ENCODE data around the gene TROAP.
"Not testable (repeated sequence)": the region's sequence is repeated elsewhere in the genome, so short reads cannot be mapped to it uniquely, and the experiment has no call there.

Gene TROAP

GRCh38 chr12:49322708-49323523, at the start of gene TROAP:
TSS of gene TROAP (plus strand) at chr12:49323255. CDS start at chr12:49323609, 354 bp downstream.
- peak; percentile 100 for DNase-seq (ENCODE audit: low spot score)

GRCh38 chr12:49273726-49274395, 49.2 kb upstream of the TROAP start:
- no peak for DNase-seq (ENCODE audit: low spot score)

- DNase-seq (ENCODE audit: low spot score) = no peak
These were observed 48.5 kb upstream of the TROAP start for GRCh38 chr12:49274396-49275069.

- DNase-seq (ENCODE audit: low spot score) = no peak
These were observed 46.5 kb upstream of the TROAP start for GRCh38 chr12:49276304-49277290.

- DNase-seq (ENCODE audit: low spot score) = no peak
These were observed 45.6 kb upstream of the TROAP start for GRCh38 chr12:49277466-49277865.

GRCh38 chr12:49279706-49280159, 43.3 kb upstream of the TROAP start:
- no peak for DNase-seq (ENCODE audit: low spot score)

GRCh38 chr12:49280545-49280944, 42.5 kb upstream of the TROAP start:
- DNase-seq (ENCODE audit: low spot score) = not testable (repeated sequence)

- DNase-seq (ENCODE audit: low spot score) = no peak
These were observed 40.8 kb upstream of the TROAP start for GRCh38 chr12:49282302-49282701.

- DNase-seq (ENCODE audit: low spot score) = not testable (repeated sequence)
These were observed 40.2 kb upstream of the TROAP start for GRCh38 chr12:49282740-49283375.

GRCh38 chr12:49283541-49284429, 39.3 kb upstream of the TROAP start:
- DNase-seq (ENCODE audit: low spot score) = no peak

GRCh38 chr12:49284672-49285071, 38.4 kb upstream of the TROAP start:
- DNase-seq (ENCODE audit: low spot score) = no peak

- no peak for DNase-seq (ENCODE audit: low spot score)
These were observed 35.2 kb upstream of the TROAP start for GRCh38 chr12:49287876-49288275.

- DNase-seq (ENCODE audit: low spot score) = peak; percentile 76
These were observed 34.6 kb upstream of the TROAP start for GRCh38 chr12:49288412-49288853.

GRCh38 chr12:49288922-49289555, 34.0 kb upstream of the TROAP start:
- DNase-seq (ENCODE audit: low spot score) = no peak

- no peak for DNase-seq (ENCODE audit: low spot score)
These were observed 30.4 kb upstream of the TROAP start for GRCh38 chr12:49292729-49293055.

- no peak for DNase-seq (ENCODE audit: low spot score)
These were observed 29.7 kb upstream of the TROAP start for GRCh38 chr12:49293056-49293956.

GRCh38 chr12:49294086-49294803, 28.8 kb upstream of the TROAP start:
- no peak for DNase-seq (ENCODE audit: low spot score)

GRCh38 chr12:49294804-49295081, 28.3 kb upstream of the TROAP start:
- no peak for DNase-seq (ENCODE audit: low spot score)

Data from LoVo (cell line).